Tibial artery (tissue), 4 donors: ENCODE measurements around the gene BRSK2.

Experiments used
- DNase-seq, 2 donors: peaks; one replicate each; pipeline ENCODE4 v3.0.0-alpha.2; 2019
- H3K27ac ChIP-seq, 2 donors: fragments of 200-600 bp; sonication (generic) in 1 of 2; 1 replicate in 1 of 2; 2 replicates in 1 of 2; pipeline ENCODE4 v1.5.1; 2018 to 2019; ENCODE audit warnings: mild to moderate bottlenecking in 1 of 2
- H3K27me3 ChIP-seq, 2 donors: fragments of 200-600 bp; sonication (generic) in 1 of 2; one replicate each; pipeline versions ENCODE4 v1.5.1 to v1.6.0; 2016 to 2019
- H3K36me3 ChIP-seq, 3 donors: fragments of 200-600 bp; sonication (generic) in 2 of 3; one replicate each; pipeline ENCODE4 v1.5.1; 2016 to 2019; ENCODE audit warnings: mild to moderate bottlenecking in 2 of 3
- H3K4me1 ChIP-seq, 4 donors: fragments of 200-600 bp; sonication (generic) in 2 of 4; 1 replicate in 3 of 4; 2 replicates in 1 of 4; pipeline ENCODE4 v1.5.1; 2016 to 2019
- H3K4me3 ChIP-seq, 2 donors: fragments of 200-600 bp; sonication (generic) in 1 of 2; 1 replicate in 1 of 2; 2 replicates in 1 of 2; pipeline ENCODE4 v1.5.1; 2018 to 2019; ENCODE audit warnings: mild to moderate bottlenecking in 2 of 2
- H3K9me3 ChIP-seq, 3 donors: fragments of 200-600 bp; sonication (generic) in 1 of 3; one replicate each; pipeline ENCODE4 v1.5.1; 2016 to 2019
- intact Hi-C: fragments of 100-400 bp; cut with DNase I; formaldehyde crosslinking; loops from one replicate; pipeline ENCODE4 v1.15.0; 2023; ENCODE audit warnings: low total_unique reads
- TF ChIP-seq, protein P1 (sequence below), 2 experiments: fragments of 200-600 bp in 1 of 2; fragments of 450-650 bp in 1 of 2; IDR thresholded peaks; one replicate each; pipeline ENCODE4 v1.5.1; 2017 to 2019; ENCODE audit warnings: antibody characterized with exemption in 2 of 2, mild to moderate bottlenecking in 1 of 2, moderate library complexity in 1 of 2

Gene BRSK2

DNA sequence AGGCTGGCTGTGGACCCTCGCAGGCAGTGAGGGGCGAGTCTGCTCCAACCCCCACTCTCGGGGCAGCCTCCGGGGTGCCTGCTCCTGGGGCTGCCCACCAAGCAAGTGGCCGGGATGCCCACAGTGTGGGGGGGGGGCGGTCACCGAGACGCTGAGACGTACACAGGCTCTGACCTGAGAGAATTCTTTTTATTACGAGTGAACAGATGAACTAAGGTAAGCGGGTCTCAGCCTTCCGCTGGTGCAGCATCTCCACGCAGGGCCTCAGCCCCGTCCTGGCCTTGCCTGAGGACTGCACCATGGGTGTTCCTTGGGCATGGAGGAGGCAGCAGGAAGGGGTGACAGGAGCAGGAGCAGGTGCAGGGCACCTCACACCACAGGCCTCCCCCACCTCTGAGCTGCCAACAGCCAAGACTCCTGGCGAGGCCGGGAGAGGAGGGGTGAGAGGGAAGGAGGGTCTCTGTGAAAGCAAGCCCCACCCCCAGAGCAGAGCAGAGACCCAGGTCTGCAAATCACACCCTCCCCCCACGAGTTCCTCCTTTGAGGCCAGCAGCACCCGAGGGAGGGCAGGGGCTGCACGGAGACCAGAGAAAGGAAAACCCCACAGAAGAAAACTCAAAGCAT lies 79.7 kb downstream of the BRSK2 start:
- DNase-seq: no peak
- peaks cover 54 to 100% (median 76%) of the 10 kb centered on the region in 3 donors for H3K36me3 ChIP-seq
- H3K4me3 ChIP-seq: no peak overlapping the region
- no peaks in the 10 kb centered on the region for H3K27me3 ChIP-seq
- TF ChIP-seq, protein P1, sequence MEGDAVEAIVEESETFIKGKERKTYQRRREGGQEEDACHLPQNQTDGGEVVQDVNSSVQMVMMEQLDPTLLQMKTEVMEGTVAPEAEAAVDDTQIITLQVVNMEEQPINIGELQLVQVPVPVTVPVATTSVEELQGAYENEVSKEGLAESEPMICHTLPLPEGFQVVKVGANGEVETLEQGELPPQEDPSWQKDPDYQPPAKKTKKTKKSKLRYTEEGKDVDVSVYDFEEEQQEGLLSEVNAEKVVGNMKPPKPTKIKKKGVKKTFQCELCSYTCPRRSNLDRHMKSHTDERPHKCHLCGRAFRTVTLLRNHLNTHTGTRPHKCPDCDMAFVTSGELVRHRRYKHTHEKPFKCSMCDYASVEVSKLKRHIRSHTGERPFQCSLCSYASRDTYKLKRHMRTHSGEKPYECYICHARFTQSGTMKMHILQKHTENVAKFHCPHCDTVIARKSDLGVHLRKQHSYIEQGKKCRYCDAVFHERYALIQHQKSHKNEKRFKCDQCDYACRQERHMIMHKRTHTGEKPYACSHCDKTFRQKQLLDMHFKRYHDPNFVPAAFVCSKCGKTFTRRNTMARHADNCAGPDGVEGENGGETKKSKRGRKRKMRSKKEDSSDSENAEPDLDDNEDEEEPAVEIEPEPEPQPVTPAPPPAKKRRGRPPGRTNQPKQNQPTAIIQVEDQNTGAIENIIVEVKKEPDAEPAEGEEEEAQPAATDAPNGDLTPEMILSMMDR (IDR thresholded peaks at IDR 0.05): no peak
- H3K9me3 ChIP-seq: no peaks in the 10 kb centered on the region
- H3K27ac ChIP-seq: peak overlapping the region; percentile 74 to 78
- intact Hi-C loops: no loop called here
- peaks cover 0 to 36% (median 13%) of the 10 kb centered on the region in 4 donors for H3K4me1 ChIP-seq

DNA sequence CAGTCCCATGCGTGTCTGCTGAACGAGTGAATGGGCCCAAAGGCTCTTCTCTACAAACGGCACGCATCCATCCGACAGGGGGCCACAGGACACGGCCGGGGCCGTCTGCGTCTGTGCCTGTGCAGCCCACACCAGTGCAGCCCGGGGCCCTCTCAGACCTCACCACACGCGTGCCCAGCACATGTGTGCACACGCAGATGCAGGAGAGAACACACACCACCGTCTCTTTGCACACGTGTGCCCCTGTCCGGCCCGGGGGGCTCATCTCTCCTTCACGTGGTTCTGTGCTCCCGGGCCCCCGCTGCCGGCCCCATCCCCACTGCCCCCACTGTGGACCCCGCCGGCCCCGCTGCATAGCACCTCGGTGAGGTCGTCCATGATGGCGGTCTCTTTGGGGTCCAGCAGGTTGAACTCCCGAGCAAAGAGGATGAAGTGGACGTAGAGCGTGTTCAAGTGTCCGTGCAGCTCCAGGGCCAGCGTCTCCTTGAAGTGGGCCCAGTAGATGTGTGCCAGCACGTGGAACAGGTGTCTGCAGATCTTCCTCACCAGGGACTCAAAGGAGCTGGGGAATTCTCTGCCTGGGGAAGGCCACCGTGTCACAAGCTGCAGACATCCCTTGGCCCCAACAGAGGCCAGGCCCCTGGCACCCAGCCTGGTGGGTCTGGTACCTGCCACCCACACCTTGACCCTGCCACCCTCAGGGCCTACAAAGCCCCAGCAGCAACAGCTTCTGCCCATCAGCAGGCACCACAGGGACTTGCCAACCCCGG lies 80.4 kb downstream of the BRSK2 start:
- TF ChIP-seq, protein P1 (IDR thresholded peaks at IDR 0.05): no peak
- intact Hi-C loops: no loop called here
- Histone ChIP-seq H3K36me3 (peaks cover 59 to 100% (median 82%) of the 10 kb centered on the region in 3 donors), H3K27me3 (no peaks in the 10 kb centered on the region), H3K9me3 (no peaks in the 10 kb centered on the region), H3K4me3 (no peak overlapping the region), H3K4me1 (peaks cover 0 to 36% (median 13%) of the 10 kb centered on the region in 4 donors), H3K27ac (peak overlapping the region in 1 of 2 donors; percentile 78)
- DNase-seq: peak in 1 of 2 donors; percentile 65

GRCh38 chr11:1470681-1471611 lies 81.2 kb downstream of the BRSK2 start:
- H3K36me3 ChIP-seq: peaks cover 68 to 100% (median 89%) of the 10 kb centered on the region in 3 donors
- H3K9me3 ChIP-seq: no peaks in the 10 kb centered on the region
- H3K4me1 ChIP-seq: peaks cover 0 to 36% (median 13%) of the 10 kb centered on the region in 4 donors
- no peaks in the 10 kb centered on the region for H3K27me3 ChIP-seq
- H3K4me3 ChIP-seq: no peak overlapping the region
- intact Hi-C loops: no loop called here
- DNase-seq: peak in 1 of 2 donors; percentile 65
- TF ChIP-seq, protein P1 (IDR thresholded peaks at IDR 0.05): no peak
- peak overlapping the region in 1 of 2 donors; percentile 78 for H3K27ac ChIP-seq

- DNase-seq: peak in 1 of 2 donors; percentile 62
- peak overlapping the region; percentile 24 to 34 for H3K27ac ChIP-seq
- intact Hi-C loops: no loop called here
These were observed 82.0 kb downstream of the BRSK2 start for GRCh38 chr11:1471736-1472135.

More at GRCh38 chr11:1471736-1472135, 82.0 kb downstream of the BRSK2 start:
- H3K4me1 ChIP-seq: peaks cover 0 to 30% (median 13%) of the 10 kb centered on the region in 4 donors
- no peak overlapping the region for H3K4me3 ChIP-seq
- H3K9me3 ChIP-seq: no peaks in the 10 kb centered on the region
- peaks cover 73 to 100% (median 90%) of the 10 kb centered on the region in 3 donors for H3K36me3 ChIP-seq
- no peaks in the 10 kb centered on the region for H3K27me3 ChIP-seq
- TF ChIP-seq, protein P1 (IDR thresholded peaks at IDR 0.05): no peak
